Mucosa of rectum (tissue), 2 donors: ENCODE data around the gene UBE3B.
A peak's percentile ranks its signal among the peaks of the same experiment; 100 is the strongest.

Source experiments
- H3K27ac ChIP-seq, 2 donors: one replicate each; pipeline ENCODE4 v1.7.0; 2013; ENCODE audit warnings: inconsistent platforms in 2 of 2, low read depth in 2 of 2, low read length in 2 of 2
- H3K27me3 ChIP-seq, 2 donors: one replicate each; pipeline ENCODE4 v1.7.0; 2013; ENCODE audit warnings: low read length in 2 of 2; ENCODE audit not compliant: control insufficient read depth in 2 of 2, insufficient read depth in 2 of 2
- H3K36me3 ChIP-seq, 2 donors: one replicate each; pipeline ENCODE4 v1.7.0; 2013; ENCODE audit warnings: low read length in 2 of 2; ENCODE audit not compliant: control insufficient read depth in 2 of 2, insufficient read depth in 2 of 2
- H3K4me1 ChIP-seq, 2 donors: one replicate each; pipeline ENCODE4 v1.7.0; 2013; ENCODE audit warnings: low read length in 2 of 2, mild to moderate bottlenecking in 1 of 2; ENCODE audit not compliant: control insufficient read depth in 2 of 2, insufficient read depth in 2 of 2
- H3K4me3 ChIP-seq, 2 donors: one replicate each; pipeline ENCODE4 v1.7.0; 2013; ENCODE audit warnings: low read length in 2 of 2
- H3K9ac ChIP-seq, 2 donors: one replicate each; pipeline ENCODE4 v1.7.0; 2013; ENCODE audit warnings: low read length in 2 of 2, low read depth in 1 of 2, mild to moderate bottlenecking in 1 of 2
- H3K9me3 ChIP-seq, 2 donors: one replicate each; pipeline ENCODE4 v1.7.0; 2013; ENCODE audit warnings: low read length in 2 of 2; ENCODE audit not compliant: control insufficient read depth in 2 of 2
- donor health status: healthy.
- donor health status: Normal muscosa, but diverticular disease.

The UBE3B gene

GRCh38 chr12:109449845-109450532, 27.4 kb upstream of the UBE3B start:
- peaks cover 35 to 49% of the 10 kb centered on the region in 2 donors for H3K4me1 ChIP-seq
- peaks cover 35 to 54% of the 10 kb centered on the region in 2 donors for H3K36me3 ChIP-seq
- H3K27ac ChIP-seq, result peak overlapping the region; percentile 69

GRCh38 chr12:109450980-109451379, 26.5 kb upstream of the UBE3B start:
- Histone ChIP-seq H3K4me3 (no peak overlapping the region), H3K4me1 (peaks cover 29 to 41% of the 10 kb centered on the region in 2 donors), H3K27me3 (no peaks in the 10 kb centered on the region), H3K36me3 (peaks cover 45 to 62% of the 10 kb centered on the region in 2 donors), H3K9ac (no peak overlapping the region), H3K27ac (peak overlapping the region; percentile 64 to 69), H3K9me3 (no peaks in the 10 kb centered on the region)

More at GRCh38 chr12:109449845-109450532, 27.4 kb upstream of the UBE3B start:
- no peaks in the 10 kb centered on the region for H3K9me3 ChIP-seq
- peak overlapping the region in 1 of 2 donors; percentile 10 for H3K9ac ChIP-seq
- no peak overlapping the region for H3K4me3 ChIP-seq
- no peaks in the 10 kb centered on the region for H3K27me3 ChIP-seq

GRCh38 chr12:109451400-109451799, 26.0 kb upstream of the UBE3B start:
- Histone ChIP-seq H3K9me3 (no peaks in the 10 kb centered on the region), H3K4me3 (no peak overlapping the region), H3K4me1 (peaks cover 27 to 41% of the 10 kb centered on the region in 2 donors), H3K27me3 (no peaks in the 10 kb centered on the region), H3K36me3 (peaks cover 49 to 66% of the 10 kb centered on the region in 2 donors), H3K27ac (no peak overlapping the region), H3K9ac (no peak overlapping the region)

- peaks cover 23 to 32% of the 10 kb centered on the region in 2 donors for H3K4me1 ChIP-seq
- H3K9ac ChIP-seq, result no peak overlapping the region
- no peak overlapping the region for H3K4me3 ChIP-seq
- no peak overlapping the region for H3K27ac ChIP-seq
- H3K9me3 ChIP-seq, result no peaks in the 10 kb centered on the region
- peaks cover 54 to 70% of the 10 kb centered on the region in 2 donors for H3K36me3 ChIP-seq
- H3K27me3 ChIP-seq, result no peaks in the 10 kb centered on the region
These were observed 24.9 kb upstream of the UBE3B start for GRCh38 chr12:109452489-109452888.

GRCh38 chr12:109455706-109456105, 21.7 kb upstream of the UBE3B start:
- no peaks in the 10 kb centered on the region for H3K27me3 ChIP-seq
- H3K9me3 ChIP-seq, result no peaks in the 10 kb centered on the region
- H3K4me3 ChIP-seq, result no peak overlapping the region
- H3K4me1 ChIP-seq, result peaks cover 13 to 16% of the 10 kb centered on the region in 2 donors
- no peak overlapping the region for H3K9ac ChIP-seq
- H3K27ac ChIP-seq, result no peak overlapping the region
- peaks cover 73 to 75% of the 10 kb centered on the region in 2 donors for H3K36me3 ChIP-seq

GRCh38 chr12:109458086-109458485, 19.3 kb upstream of the UBE3B start:
- peaks cover 33 to 37% of the 10 kb centered on the region in 2 donors for H3K4me1 ChIP-seq
- peaks cover 55 to 60% of the 10 kb centered on the region in 2 donors for H3K36me3 ChIP-seq
- H3K27ac ChIP-seq, result peak overlapping the region; percentile 61 to 93
- H3K9ac ChIP-seq, result no peak overlapping the region
- no peak overlapping the region for H3K4me3 ChIP-seq
- no peaks in the 10 kb centered on the region for H3K9me3 ChIP-seq
- H3K27me3 ChIP-seq, result no peaks in the 10 kb centered on the region

GRCh38 chr12:109458771-109459208, 18.6 kb upstream of the UBE3B start:
- Histone ChIP-seq H3K27me3 (no peaks in the 10 kb centered on the region), H3K27ac (peak overlapping the region; percentile 61 to 93), H3K36me3 (peaks cover 48 to 54% of the 10 kb centered on the region in 2 donors), H3K9me3 (no peaks in the 10 kb centered on the region), H3K4me1 (peaks cover 40 to 44% of the 10 kb centered on the region in 2 donors), H3K9ac (no peak overlapping the region), H3K4me3 (no peak overlapping the region)

- H3K4me1 ChIP-seq, result peaks cover 44 to 48% of the 10 kb centered on the region in 2 donors
- H3K4me3 ChIP-seq, result no peak overlapping the region
- H3K9ac ChIP-seq, result no peak overlapping the region
- no peaks in the 10 kb centered on the region for H3K27me3 ChIP-seq
- H3K27ac ChIP-seq, result peak overlapping the region; percentile 61 to 93
- H3K36me3 ChIP-seq, result peaks cover 44 to 50% of the 10 kb centered on the region in 2 donors
- no peaks in the 10 kb centered on the region for H3K9me3 ChIP-seq
These were observed 18.2 kb upstream of the UBE3B start for GRCh38 chr12:109459247-109459646.

- peak overlapping the region; percentile 93 for H3K27ac ChIP-seq
- peaks cover 37 to 44% of the 10 kb centered on the region in 2 donors for H3K36me3 ChIP-seq
- H3K4me1 ChIP-seq, result peaks cover 46 to 48% of the 10 kb centered on the region in 2 donors
- peak overlapping the region in 1 of 2 donors; percentile 54 for H3K9ac ChIP-seq
- H3K9me3 ChIP-seq, result no peaks in the 10 kb centered on the region
- H3K27me3 ChIP-seq, result no peaks in the 10 kb centered on the region
- H3K4me3 ChIP-seq, result peak overlapping the region; percentile 17 to 51
These were observed 16.9 kb upstream of the UBE3B start for GRCh38 chr12:109460538-109460937.

- Histone ChIP-seq H3K36me3 (peaks cover 34 to 42% of the 10 kb centered on the region in 2 donors), H3K9me3 (no peaks in the 10 kb centered on the region), H3K4me1 (peaks cover 46 to 48% of the 10 kb centered on the region in 2 donors), H3K27me3 (no peaks in the 10 kb centered on the region), H3K9ac (peak overlapping the region; percentile 43 to 54), H3K4me3 (peak overlapping the region; percentile 17 to 55), H3K27ac (peak overlapping the region; percentile 93)
These were observed 16.2 kb upstream of the UBE3B start for GRCh38 chr12:109461049-109461845.
